Measurements from ENCODE around the gene SDE2.
"Not testable (repeated sequence)": the region's sequence is repeated elsewhere in the genome, so short reads cannot be mapped to it uniquely, and the experiment has no call there.

Gene SDE2

GRCh38 chr1:225941187-225941941 is 57.8 kb downstream of the SDE2 start, which contains the start of gene LEFTY2:
LEFTY2 (minus strand) TSS chr1:225941220; CDS start chr1:225941140, 80 bp downstream.
- no peak for DNase-seq

- no peak for DNase-seq
Observed at GRCh38 chr1:225940385-225941151, 58.6 kb downstream of the SDE2 start.

GRCh38 chr1:225939939-225940310 is 59.2 kb downstream of the SDE2 start:
- not testable (repeated sequence) for DNase-seq

GRCh38 chr1:225939097-225939938 is 59.8 kb downstream of the SDE2 start:
- not testable (repeated sequence) for DNase-seq

- DNase-seq = no peak
Observed at GRCh38 chr1:225937048-225937968, 61.8 kb downstream of the SDE2 start.

GRCh38 chr1:225936523-225936922 is 62.6 kb downstream of the SDE2 start:
- no peak for DNase-seq

- not testable (repeated sequence) for DNase-seq
Observed at GRCh38 chr1:225936086-225936485, 63.1 kb downstream of the SDE2 start.

- no peak for DNase-seq
Observed at GRCh38 chr1:225934711-225935110, 64.4 kb downstream of the SDE2 start.

- DNase-seq = no peak
Observed at GRCh38 chr1:225933072-225933471, 66.1 kb downstream of the SDE2 start.

All from bone marrow (tissue), 2 donors.